Adrenal gland (tissue), 5 donors: ENCODE results near the gene EDNRA.

ENCODE experiments used
- POLR2A ChIP-seq, 2 donors: fragments of 450-650 bp; IDR thresholded peaks; one replicate each; pipeline ENCODE4 v1.6.1; 2017; ENCODE audit warnings: antibody characterized with exemption in 2 of 2, mild to moderate bottlenecking in 2 of 2, moderate library complexity in 1 of 2
- TF ChIP-seq, protein P1 (sequence below), 6 experiments: fragments of 450-650 bp in 4 of 6; fragments of 200-600 bp in 2 of 6; sonication (generic) in 1 of 6; IDR thresholded peaks; 1 replicate in 5 of 6; 2 replicates in 1 of 6; pipeline versions ENCODE4 v1.5.1 to v1.8.0; 2016 to 2021; ENCODE audit warnings: antibody characterized with exemption in 6 of 6, mild to moderate bottlenecking in 2 of 6, moderate library complexity in 1 of 6
- donor health status: DM: no; HTN: no; CAD: no.

DNA sequence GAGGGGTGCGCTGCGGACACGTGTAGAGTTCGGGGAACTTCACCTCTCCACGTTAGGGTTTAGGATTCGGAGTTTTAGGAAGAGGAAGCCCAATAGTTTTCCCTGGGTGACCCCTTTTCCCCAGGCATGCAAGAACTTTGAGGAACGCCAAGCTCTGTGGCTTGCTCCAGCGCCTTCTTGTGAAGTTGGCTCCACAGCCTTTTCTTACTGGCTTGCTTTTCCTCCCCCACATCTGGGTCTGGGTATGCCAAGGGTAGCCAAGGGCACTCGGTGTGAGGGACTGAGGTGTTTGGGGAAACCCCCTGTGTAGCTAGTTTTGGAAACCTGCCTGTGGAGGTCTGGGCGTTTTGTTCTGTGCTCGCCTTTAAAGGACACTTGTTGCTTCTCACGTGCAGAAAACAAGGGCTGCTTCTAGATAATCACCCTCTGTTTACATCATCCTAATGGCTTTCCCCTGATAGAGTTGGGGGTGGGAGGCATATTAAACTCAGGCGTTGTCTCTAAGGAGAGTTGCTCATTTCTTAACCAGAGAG, 746 bp downstream of the EDNRA start:
- TF ChIP-seq, protein P1, sequence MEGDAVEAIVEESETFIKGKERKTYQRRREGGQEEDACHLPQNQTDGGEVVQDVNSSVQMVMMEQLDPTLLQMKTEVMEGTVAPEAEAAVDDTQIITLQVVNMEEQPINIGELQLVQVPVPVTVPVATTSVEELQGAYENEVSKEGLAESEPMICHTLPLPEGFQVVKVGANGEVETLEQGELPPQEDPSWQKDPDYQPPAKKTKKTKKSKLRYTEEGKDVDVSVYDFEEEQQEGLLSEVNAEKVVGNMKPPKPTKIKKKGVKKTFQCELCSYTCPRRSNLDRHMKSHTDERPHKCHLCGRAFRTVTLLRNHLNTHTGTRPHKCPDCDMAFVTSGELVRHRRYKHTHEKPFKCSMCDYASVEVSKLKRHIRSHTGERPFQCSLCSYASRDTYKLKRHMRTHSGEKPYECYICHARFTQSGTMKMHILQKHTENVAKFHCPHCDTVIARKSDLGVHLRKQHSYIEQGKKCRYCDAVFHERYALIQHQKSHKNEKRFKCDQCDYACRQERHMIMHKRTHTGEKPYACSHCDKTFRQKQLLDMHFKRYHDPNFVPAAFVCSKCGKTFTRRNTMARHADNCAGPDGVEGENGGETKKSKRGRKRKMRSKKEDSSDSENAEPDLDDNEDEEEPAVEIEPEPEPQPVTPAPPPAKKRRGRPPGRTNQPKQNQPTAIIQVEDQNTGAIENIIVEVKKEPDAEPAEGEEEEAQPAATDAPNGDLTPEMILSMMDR (IDR thresholded peaks at IDR 0.05) = no peak
- TF ChIP-seq POLR2A (IDR thresholded peaks at IDR 0.05) = no peak
